GM10266 (cell line): ENCODE data around the gene INCA1.

Source experiments
- DNase-seq: peaks from one replicate; pipeline ENCODE4 v3.0.0; 2012; ENCODE audit errors: extremely low spot score
- TF ChIP-seq, protein P1 (sequence below): IDR thresholded peaks from 2 replicates; pipeline ENCODE4 v1.5.1; 2012; ENCODE audit warnings: mild to moderate bottlenecking, low read depth; ENCODE audit not compliant: control insufficient read depth, insufficient read depth; ENCODE audit errors: missing control alignments

INCA1 gene

DNA sequence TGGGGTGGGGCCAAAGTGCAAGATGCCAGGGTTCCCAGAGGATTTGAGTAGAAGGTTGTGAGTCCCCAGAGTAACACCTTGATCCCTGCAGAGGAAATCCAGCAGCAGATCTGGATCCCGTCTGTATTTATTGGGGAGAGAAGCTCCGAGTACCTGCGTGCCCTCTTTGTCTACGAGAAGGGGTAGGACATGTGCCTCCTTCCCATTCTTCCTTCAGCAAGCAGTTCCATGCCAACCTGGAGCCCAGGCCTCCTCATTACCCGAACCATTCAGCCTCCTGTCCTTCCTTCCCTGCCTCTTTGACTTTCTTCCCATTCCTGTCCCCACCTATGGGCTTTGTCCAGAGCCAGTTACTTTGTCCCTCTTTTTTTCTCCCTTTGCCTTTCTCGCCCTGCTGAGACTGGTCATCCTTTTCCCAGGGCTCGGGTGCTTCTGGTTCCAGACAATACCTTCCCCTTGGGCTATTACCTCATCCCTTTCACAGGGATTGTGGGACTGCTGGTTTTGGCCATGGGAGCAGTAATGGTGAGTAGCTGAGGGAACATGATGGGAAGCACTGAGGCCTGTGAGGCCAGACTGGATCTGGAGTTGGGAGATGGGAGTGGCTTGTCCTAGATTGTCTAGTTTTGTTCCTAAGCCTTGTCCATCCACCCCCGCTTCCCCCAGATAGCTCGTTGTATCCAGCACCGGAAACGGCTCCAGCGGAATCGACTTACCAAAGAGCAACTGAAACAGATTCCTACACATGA, 54.4 kb downstream of the INCA1 start:
- DNase-seq = no peak
- TF ChIP-seq, protein P1, sequence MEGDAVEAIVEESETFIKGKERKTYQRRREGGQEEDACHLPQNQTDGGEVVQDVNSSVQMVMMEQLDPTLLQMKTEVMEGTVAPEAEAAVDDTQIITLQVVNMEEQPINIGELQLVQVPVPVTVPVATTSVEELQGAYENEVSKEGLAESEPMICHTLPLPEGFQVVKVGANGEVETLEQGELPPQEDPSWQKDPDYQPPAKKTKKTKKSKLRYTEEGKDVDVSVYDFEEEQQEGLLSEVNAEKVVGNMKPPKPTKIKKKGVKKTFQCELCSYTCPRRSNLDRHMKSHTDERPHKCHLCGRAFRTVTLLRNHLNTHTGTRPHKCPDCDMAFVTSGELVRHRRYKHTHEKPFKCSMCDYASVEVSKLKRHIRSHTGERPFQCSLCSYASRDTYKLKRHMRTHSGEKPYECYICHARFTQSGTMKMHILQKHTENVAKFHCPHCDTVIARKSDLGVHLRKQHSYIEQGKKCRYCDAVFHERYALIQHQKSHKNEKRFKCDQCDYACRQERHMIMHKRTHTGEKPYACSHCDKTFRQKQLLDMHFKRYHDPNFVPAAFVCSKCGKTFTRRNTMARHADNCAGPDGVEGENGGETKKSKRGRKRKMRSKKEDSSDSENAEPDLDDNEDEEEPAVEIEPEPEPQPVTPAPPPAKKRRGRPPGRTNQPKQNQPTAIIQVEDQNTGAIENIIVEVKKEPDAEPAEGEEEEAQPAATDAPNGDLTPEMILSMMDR = no peak

DNA sequence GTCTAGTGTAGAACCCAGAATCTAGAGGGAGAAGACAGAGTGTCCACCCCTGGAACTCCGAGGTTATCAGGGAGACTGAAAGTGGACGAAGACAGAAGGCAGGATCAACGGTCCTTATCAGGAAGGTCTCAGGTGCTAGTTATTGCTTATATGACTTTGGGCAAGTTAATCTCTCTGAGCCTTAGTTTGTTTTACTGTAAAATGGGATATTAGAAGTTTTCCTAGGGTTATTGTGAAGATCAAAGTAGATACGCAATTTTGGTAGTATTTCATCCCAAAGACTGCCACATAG, 56.1 kb downstream of the INCA1 start:
- no peak for DNase-seq
- TF ChIP-seq, protein P1 = no peak

DNA sequence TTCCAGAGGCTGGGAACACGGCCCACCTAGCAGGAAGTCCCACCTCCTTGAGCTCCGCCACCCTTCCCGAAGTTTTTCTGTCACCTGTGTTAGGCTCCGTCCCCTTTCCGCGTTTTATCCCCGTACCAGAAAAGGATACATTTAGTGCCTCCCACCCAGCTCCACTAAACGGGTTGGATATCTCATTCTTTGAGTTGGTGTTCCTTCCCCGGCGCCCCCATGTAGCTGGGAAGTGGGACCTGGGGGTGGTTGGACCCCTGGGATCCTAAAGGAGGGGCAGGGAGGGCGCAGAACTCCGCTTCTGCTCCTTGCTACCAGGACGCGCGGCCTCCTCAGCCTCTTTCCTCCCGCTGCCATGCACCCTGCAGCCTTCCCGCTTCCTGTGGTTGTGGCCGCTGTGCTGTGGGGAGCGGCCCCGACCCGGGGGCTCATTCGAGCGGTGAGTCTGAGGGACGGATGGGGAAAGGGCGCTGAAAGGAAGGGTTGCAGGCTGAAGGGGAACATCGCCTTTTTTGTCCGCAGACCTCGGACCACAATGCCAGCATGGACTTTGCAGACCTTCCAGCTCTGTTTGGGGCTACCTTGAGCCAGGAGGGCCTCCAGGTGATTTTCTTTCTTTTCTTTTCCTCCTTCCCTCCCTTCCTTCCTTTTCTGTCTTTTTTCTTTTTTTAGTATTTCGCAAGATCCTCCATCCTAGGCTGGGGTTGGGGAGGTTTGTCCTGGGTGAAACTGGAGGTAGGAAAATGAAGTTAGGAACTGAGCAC, 56.6 kb downstream of the INCA1 start:
- no peak for DNase-seq

DNA sequence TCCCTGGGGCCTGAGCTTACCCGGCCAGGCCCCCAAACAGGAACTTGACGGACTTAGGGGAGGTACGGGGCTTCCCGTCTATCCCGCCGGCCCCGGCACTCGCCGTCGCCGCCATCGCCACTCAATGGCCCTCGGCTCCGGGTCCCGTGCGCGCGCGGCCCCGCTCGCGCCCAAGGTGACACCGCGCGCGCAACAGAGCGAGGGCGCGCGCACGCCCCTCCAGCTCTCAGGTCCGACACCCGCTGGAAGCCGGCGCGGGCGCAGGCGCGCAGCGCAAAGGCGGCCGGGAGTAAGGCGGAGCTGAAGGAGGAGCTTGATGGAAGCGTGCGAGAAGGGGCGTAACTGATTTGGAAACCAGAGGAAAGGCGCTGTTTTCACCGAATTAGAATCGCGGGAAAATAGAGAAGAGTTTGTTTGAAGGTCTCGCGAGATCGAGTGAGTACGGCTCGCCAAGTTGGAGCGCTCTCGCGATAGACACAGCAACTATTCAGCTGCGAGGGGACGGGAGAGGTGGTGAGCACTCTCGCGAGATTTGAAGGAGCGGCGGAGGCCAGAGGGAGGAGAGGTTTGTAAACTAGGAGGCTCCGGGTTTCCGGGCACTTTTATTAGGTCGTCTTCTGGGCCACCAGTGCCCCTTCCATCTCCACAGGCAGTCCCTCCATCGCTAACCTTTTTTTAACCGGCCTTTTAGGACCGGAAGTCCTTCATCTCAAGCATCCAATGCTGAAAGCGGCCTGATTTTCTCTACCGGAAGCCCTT, 57.3 kb downstream of the INCA1 start, which contains the start of the genes RNF167 and SLC25A11:
Gene RNF167 (plus strand): TSS at position 473 of the 759 bp plus-strand sequence. CDS start 642 bp downstream, outside the sequence.
Gene SLC25A11 (minus strand): TSS at position 251 of the 759 bp plus-strand sequence. CDS start 136 bp downstream, at position 115.
- peak; percentile 98 for DNase-seq

More for the DNA sequence above, 56.6 kb downstream of the INCA1 start:
- TF ChIP-seq, protein P1 = no peak

DNA sequence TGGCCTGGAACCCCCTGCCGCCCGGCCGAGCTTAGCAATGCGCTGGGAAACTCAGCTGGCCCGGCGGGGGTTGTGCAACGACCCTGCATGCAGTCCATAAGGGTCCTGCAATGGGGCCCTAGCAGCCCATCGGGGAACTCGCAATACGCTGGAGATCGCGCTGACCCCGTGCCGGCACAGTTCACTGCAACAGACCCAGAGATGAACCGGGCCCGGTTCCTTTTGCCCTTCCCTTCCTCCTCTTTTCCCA, 57.9 kb downstream of the INCA1 start:
- DNase-seq = no peak

More for the DNA sequence above, 57.3 kb downstream of the INCA1 start, which contains the start of the genes RNF167 and SLC25A11:
- TF ChIP-seq, protein P1 = no peak

DNA sequence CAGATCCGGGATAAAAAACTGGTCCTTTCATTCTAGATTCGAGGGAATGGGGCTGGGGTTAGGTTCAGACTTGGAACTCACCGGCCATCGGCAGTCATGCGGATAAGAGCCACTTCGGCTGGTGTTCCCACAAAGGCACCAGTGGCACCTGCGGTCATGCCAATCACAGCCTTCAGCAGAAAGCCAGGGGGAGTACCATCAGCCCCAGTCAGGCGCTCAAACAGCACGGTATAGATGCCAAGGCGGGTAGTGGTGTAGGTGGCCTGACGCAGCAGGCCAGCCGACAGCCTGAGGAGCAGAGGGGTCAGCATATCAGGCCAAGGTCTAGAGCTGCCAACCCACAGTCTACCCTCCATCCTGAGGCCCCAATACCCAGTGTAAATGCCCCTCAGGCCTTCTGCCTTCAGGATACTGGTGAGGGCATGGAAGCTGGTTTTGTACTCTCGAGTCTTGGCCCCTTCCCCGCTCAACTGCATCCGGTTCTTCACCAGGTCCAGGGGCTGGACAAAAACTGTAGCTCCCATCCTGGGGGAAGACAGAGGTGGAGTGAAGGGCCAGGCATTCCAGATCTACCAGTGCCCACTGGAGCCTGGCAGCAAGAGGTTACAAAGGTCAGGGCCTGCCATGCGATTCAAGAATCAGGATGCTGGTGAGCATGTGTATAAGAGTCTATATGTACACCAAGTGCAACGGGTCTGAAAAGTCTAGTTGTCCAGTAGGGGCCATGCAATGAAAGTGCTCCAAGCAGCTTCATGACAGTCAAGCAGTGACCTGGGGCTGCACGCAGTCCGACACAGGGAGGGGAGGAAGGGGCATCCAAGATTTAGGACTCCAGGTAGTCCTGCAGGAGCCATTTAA, 58.4 kb downstream of the INCA1 start:
- DNase-seq = no peak
- TF ChIP-seq, protein P1 = no peak

More for the DNA sequence above, 57.9 kb downstream of the INCA1 start:
- TF ChIP-seq, protein P1 = no peak
